ENCODE results near the gene MPHOSPH8. TPM values are rescaled to one million over a fixed set of nuclear protein-coding genes. Genes with fewer than 3 reads are reported as not detected.

The MPHOSPH8 gene, protein sequence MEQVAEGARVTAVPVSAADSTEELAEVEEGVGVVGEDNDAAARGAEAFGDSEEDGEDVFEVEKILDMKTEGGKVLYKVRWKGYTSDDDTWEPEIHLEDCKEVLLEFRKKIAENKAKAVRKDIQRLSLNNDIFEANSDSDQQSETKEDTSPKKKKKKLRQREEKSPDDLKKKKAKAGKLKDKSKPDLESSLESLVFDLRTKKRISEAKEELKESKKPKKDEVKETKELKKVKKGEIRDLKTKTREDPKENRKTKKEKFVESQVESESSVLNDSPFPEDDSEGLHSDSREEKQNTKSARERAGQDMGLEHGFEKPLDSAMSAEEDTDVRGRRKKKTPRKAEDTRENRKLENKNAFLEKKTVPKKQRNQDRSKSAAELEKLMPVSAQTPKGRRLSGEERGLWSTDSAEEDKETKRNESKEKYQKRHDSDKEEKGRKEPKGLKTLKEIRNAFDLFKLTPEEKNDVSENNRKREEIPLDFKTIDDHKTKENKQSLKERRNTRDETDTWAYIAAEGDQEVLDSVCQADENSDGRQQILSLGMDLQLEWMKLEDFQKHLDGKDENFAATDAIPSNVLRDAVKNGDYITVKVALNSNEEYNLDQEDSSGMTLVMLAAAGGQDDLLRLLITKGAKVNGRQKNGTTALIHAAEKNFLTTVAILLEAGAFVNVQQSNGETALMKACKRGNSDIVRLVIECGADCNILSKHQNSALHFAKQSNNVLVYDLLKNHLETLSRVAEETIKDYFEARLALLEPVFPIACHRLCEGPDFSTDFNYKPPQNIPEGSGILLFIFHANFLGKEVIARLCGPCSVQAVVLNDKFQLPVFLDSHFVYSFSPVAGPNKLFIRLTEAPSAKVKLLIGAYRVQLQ
- total RNA-seq (2014; rRNA removed; shearing (Covaris generic)) = 19.3 and 23.5 TPM in 2 replicates
- 17.1 and 21.7 TPM in 2 replicates for polyA plus RNA-seq (2015; cell fraction: cytosol; rRNA removed)
- polyA plus RNA-seq (2015; cell fraction: nucleus; rRNA removed) = 67.3 and 101 TPM in 2 replicates

DNA sequence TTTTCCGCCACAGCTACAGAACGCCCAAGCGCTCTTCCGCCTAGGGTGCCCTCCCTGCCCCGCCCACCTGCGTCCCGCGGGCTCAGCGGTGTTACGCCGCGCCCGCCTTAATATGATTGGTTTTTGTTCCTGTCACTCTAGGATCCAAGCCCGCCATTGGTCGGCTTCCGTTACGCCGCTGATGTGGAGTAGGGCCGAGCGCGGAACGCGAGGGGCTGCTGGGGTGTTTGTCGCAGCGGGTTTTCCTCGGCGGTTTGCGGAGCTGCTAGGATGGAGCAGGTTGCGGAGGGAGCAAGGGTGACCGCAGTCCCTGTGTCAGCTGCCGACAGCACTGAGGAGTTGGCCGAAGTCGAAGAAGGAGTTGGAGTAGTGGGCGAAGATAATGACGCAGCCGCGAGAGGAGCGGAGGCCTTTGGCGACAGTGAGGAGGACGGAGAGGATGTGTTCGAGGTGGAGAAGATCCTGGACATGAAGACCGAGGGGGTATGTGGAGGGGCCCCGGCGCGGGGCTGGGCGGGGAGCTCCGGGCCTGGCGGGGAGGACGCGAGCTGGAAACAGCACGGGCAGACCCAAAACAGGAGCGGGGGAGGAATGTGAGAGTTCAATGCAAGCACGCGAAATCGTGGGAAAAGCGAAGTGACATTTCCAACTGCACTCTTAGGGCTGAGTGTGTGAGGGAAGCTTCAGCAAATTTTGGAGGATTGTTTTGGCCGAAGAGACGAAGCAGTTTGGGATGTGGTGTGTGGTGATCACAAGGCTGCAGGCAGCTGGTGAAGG, at the start of gene MPHOSPH8:
Gene MPHOSPH8, plus strand, starts transcription at position 181 of the 777 bp plus-strand sequence. Its CDS starts 90 bp downstream, at position 271.
- in situ Hi-C loops (cut with HindIII; ENCODE audit: low pct_unique_long_range_greater_than_20kb, low sequenced_read_pairs) = no loop called here
- peak; percentile 95 for DNase-seq (ENCODE audit: low read depth, low spot score)

DNA sequence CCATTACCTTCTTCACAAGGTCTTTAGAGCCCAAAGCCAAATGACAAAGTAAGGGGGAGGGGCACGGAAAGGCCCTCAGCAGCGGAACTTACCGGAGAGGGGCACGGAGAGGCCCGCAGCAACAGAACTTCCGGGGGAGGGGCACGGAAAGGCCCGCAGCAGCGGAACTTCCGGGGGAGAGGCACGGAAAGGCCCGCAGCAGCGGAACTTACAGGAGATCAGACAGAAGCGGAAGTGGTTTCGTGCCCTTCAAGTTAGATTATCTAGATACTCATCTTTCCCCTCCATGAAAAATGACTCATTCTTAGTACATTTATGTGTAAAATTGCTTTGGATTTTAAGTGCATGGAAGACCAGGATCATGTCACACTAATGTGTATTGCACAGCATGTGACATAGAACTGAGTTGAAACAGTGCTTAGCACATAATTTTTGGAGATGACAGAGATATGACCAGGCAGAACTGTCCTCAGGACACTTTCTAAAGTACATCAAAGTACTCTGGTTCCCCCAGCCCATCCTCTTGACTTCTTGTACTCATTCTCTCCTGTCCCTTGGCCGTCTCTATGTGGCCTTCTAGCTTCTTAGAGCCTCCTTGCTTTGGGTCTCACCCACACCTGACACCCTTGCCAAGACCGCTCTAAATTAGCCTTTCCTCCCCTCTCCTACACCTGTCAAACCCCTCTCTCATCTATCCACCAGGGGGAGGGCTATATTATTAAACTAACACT, 46.4 kb upstream of the MPHOSPH8 start:
- DNase-seq (ENCODE audit: low read depth, low spot score) = peak; percentile 15
- in situ Hi-C loops (cut with HindIII; ENCODE audit: low pct_unique_long_range_greater_than_20kb, low sequenced_read_pairs) = no loop called here

DNA sequence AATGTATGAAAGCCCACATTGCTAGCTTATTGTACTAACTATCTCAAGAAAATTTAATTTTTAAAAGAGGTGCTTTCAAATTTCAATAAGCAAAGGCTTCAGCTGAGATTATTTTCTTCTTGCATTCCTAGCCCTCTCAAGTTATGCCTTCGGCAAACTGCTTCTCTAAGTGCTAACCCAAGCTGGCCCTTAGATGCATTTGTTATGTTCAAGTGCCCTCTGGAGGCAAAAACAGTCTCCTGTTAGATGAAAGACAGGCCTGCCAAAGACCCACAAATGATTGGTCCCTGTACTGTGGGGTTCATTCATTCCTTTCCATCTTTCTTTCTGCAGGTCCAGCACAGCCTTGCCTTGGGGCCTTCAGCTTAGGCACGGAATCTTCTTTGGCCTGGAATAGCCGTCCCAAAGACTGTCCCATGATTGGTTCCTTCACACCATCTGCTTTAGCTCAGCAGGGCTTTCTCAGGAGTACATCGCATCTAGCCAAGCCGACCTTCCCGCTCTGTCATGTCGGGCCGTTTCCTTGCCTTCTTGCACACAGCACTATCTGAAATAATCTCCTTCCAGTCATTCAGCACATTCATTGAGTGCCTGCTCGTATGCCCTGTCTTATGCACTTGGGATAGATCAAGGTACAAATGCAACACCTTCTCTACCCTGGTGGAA, 45.7 kb upstream of the MPHOSPH8 start:
- peak; percentile 79 for DNase-seq (ENCODE audit: low read depth, low spot score)
- in situ Hi-C loops (cut with HindIII; ENCODE audit: low pct_unique_long_range_greater_than_20kb, low sequenced_read_pairs) = no loop called here

DNA sequence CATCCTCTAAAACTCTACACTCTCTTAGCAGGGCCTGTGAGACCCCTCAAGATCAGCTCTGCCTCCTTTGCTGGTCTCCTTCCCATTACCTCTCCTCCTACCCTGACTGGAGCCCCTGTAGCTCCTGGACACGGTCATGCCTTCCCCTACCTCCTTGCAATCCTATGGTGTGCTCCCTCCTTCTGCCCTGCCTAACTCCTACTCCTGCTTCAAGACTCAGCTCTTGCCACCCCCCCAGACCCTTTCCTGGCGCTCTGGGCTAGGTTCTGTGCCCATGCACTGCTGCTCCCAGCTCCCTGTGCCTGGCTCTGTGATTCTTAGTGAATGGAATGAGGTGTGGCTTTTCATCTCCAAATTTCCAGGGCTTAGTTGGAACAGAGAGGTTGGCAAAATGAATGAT, 44.1 kb upstream of the MPHOSPH8 start:
- no peak for DNase-seq (ENCODE audit: low read depth, low spot score)
- in situ Hi-C loops (cut with HindIII; ENCODE audit: low pct_unique_long_range_greater_than_20kb, low sequenced_read_pairs) = no loop called here

DNA sequence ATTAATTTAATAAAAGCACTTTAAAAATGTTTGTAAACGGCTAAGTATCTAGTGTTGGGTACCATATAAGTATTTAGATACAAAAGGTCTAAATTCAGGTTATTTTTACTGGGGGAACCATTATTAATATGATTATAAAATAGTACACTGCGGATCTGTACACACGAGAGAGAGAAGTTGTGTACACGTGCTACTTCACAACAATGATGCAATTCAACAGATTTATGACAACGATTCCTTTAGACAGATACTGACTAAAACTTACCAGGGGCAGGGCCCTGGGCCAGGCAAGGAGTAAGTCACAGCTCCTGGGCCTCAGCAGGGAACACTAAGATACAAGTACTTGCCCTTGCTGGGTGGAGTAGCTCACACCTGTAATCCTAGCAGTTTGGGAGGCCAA, 43.0 kb upstream of the MPHOSPH8 start:
- DNase-seq (ENCODE audit: low read depth, low spot score) = no peak
- in situ Hi-C loops (cut with HindIII; ENCODE audit: low pct_unique_long_range_greater_than_20kb, low sequenced_read_pairs) = no loop called here

DNA sequence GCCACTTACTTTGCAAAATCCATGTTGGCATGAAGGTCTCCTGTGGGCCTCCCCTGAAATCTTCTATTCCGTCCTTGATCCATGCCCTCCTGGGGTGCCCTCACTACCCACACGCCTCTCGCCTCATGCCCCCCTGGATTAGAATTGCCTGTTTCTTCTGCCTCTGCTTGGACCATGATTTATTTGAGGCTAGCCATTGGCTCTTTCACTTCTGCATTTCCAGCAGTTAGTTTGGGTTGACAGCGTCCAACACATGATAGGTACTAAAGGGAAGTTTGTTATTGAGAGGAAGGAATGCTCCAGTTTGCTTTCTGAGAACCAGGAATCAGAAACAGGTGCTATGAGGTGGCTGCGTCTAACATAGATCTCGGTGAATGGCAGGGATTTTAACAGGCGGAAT, 41.6 kb upstream of the MPHOSPH8 start:
- in situ Hi-C loops (cut with HindIII; ENCODE audit: low pct_unique_long_range_greater_than_20kb, low sequenced_read_pairs) = no loop called here

DNA sequence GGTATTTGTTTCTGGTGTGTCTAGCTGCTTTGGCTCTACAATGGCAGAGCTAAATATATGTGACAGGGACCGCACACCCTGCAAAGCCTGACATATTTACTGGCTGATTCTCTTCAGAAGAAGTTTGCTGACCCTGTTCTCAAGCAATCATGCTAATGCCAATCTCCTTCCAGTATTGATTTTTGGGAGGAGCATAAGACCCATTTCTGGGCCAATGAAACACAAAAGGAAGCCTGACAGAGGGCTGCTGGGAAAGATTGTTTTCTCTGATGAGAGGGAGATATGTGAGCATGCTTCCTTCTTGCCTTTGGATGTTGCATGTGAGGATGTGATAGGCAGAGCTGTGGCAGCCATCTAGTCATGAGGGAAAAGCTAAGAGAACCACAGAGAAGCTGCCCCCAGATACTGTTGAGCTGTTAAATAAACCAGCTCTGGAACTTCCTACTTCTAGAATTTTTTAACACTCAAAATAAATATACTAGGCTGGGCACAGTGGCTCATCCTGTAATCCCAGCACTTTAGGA, 40.7 kb upstream of the MPHOSPH8 start:
- DNase-seq (ENCODE audit: low read depth, low spot score) = no peak
- in situ Hi-C loops (cut with HindIII; ENCODE audit: low pct_unique_long_range_greater_than_20kb, low sequenced_read_pairs) = no loop called here

More for the DNA sequence above, 41.6 kb upstream of the MPHOSPH8 start:
- DNase-seq (ENCODE audit: low read depth, low spot score) = no peak

DNA sequence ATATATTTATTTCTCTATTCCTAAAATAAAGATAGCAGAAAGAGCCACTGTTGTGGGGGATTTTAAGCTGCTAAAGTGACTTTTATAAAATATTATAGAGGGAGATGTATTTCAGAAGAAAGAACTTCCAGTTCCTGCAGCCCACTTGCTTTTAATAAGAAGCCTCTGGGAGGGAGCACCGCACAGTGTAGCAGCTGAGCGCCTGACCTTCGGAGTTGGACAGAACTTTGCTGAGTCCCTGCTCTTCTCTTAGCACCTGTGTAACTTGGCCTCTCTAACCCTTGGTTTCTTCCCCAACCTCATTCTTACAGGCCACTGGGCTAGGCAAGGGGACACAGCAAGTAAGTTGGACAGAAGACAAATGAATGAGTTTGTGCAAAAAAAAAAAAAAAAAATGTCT, 37.4 kb upstream of the MPHOSPH8 start:
- in situ Hi-C loops (cut with HindIII; ENCODE audit: low pct_unique_long_range_greater_than_20kb, low sequenced_read_pairs) = no loop called here
- DNase-seq (ENCODE audit: low read depth, low spot score) = no peak

DNA sequence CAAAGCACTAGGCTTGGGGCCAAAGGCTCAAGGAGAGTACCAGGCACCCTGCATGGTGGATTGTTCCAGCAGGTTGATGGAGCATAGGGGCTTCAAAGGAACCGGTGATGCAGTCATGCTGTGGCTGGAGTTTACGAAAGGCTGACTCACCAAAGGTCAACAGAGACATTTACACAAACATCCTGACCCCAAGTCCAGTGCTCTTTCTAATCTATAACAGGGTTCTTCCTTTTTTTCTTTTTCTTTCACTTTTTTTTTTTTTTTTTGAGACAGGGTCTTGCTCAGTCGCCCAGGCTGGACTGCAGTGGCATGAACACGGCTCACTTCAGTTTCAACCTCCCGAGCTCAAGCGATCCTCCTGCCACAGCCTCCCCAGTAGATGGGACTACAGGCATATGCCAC, 36.5 kb upstream of the MPHOSPH8 start:
- DNase-seq (ENCODE audit: low read depth, low spot score) = no peak
- in situ Hi-C loops (cut with HindIII; ENCODE audit: low pct_unique_long_range_greater_than_20kb, low sequenced_read_pairs) = no loop called here

DNA sequence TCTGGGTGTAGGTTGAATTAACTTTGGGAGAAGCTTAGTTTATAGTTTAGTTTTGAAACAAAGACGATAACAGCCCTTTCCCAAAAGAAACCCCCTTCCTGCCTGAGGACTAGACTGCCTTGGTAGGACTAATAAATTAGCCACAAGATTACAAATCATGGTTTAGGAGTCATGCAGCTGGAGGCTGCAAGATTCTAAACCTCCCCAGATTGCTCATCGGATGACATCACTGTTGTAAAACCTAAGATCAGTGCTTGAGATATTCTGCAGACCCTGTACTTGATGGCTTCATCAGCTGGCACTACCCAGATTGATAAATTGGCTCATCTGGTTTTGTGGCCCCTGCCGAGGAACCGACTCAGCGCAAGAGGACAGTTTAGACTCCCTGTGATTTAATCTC, 35.9 kb upstream of the MPHOSPH8 start:
- in situ Hi-C loops (cut with HindIII; ENCODE audit: low pct_unique_long_range_greater_than_20kb, low sequenced_read_pairs) = no loop called here

DNA sequence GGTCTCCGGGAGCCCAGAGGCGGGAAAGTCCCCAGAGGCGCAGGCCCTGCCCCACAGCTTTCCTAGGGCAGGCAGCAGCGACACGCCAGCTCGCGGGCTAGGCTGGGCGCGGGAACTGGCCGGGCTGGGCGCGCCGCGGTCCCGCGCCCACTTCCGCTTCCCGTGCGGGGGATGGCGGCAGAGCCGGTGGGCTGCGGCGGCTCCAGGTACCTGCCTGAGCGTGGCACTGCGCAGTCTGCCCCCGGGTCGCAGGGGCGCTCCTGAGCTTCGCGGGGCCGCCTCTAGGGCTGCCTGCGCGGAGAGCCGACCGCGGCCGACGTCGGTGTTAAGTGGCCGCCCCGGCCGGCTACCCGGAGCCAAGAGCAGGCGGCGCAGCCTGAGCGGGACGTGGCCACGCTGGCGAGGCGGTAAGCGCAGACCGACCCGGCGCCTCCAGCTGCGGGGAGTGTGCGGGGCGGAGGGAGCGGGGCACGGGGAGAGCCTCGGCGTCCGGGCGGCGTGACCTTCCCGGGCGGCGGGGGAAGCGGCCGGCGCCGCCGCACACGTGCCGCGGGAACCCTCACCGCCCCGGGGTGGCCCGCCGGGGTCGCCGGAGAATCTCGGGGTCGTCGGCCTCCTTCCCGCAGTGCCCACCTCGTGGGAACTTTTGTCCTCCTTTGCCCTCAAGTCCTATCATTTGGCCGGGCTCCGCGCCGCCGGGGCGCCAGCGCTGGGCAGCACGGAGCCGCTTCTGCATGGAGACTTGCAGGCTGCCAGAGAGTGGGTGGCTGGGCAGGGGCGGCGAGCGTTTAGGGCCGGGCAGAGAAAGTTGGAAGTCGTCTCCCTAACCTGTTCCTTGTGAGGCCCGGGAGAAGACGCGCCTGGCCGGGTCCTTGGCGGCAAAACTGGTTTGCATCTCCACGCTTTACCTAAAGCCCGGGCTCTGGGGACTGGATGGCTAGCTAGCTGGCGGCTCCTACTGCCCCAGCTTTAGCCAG, 31.4 kb upstream of the MPHOSPH8 start:
- DNase-seq (ENCODE audit: low read depth, low spot score) = peak; percentile 46
- in situ Hi-C loops (cut with HindIII; ENCODE audit: low pct_unique_long_range_greater_than_20kb, low sequenced_read_pairs) = no loop called here

More for the DNA sequence above, 35.9 kb upstream of the MPHOSPH8 start:
- DNase-seq (ENCODE audit: low read depth, low spot score) = no peak

DNA sequence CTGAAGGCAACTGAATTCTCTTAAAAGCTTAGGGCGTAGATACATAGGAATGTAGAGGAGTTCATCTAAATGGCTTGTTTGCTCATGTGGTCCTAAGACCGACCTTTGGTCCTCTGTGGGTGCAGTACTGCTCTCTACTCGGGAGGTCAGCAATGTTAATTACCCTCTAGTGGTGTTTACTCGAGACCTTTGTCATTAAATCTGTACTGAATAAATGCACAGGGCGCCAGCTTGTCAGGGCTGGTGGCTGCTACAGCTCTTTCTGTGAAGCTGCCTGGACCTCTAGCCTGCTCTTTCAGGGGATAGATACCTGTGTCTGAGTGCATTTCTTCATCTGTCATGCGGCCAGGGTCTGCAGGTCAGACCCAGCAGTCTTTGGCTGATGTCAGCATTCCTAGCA, 29.2 kb upstream of the MPHOSPH8 start:
- in situ Hi-C loops (cut with HindIII; ENCODE audit: low pct_unique_long_range_greater_than_20kb, low sequenced_read_pairs) = no loop called here
- no peak for DNase-seq (ENCODE audit: low read depth, low spot score)

DNA sequence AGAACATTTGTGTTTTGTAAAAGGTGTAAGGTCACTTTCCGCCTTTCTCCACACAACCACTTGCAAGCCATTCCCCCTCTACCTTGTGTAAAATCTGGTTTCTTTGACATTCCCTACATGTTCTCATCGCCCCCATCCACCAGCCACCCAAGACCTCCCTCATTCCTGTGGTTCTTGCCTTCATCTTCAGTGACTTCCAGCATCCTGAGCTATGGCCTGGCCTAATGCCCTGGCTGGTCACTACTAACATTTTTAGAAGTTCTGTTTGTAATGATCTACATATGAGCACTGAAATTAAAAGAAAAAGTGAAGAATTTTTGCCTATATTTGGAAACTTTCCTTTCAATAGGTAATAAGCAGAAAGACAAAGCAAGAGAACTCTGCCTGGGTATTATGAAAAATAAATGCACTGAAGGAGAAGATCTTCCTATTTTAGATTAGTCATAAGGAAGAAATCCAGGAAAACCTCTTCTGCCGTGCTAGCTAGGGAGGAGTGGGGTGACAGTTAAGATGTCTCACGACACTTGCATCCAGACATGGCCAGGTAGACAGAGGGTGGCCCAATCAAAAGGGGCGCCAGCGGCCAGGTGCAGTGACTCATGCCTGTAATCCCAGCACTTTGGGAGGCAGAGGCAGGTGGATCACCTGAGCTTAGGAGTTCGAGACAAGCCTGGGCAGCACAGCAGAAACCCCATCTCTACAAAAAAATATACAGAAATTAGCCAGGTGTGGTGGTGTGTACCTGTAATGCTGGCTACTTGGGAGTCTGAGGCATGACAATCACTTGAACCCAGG, 28.1 kb upstream of the MPHOSPH8 start:
- DNase-seq (ENCODE audit: low read depth, low spot score) = no peak
- in situ Hi-C loops (cut with HindIII; ENCODE audit: low pct_unique_long_range_greater_than_20kb, low sequenced_read_pairs) = no loop called here

DNA sequence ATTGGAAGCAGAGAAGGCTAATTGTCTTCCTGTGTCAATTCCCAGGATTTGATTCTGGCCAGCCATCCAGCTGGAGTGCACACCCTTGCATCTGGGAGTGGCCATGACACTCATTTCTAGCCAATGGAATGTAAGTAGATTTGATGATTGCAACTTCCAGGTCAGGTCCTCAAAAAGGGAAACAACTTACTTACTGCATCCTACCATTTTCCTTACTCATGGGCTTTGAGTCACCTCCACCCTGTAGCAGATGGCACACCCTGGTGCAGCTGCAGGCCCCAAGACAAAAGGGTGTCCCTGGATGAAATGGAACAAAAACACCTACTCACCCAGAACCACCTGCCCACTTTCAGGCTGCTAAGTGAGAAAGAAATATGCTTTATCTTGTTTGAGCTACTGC, 27.3 kb upstream of the MPHOSPH8 start:
- no peak for DNase-seq (ENCODE audit: low read depth, low spot score)
- in situ Hi-C loops (cut with HindIII; ENCODE audit: low pct_unique_long_range_greater_than_20kb, low sequenced_read_pairs) = no loop called here

DNA sequence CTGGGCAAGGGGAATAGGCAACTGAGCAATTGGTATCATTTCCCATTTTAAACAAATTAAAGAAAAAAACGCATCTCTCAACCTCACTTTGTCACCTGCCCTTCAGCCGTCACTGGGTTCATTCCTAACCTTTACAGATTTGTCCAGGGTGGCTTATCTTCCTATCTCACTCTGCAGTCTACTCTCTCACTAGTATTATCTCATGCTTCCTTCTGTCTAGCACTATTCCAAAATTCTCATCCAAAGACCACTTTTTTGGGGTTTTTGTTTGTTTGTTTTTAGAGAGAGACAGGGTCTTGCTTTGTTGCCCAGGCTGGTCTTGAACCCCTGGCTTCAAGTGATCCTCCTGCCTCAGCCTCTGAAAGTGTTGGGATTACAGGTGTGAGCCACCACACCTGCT, 26.7 kb upstream of the MPHOSPH8 start:
- DNase-seq (ENCODE audit: low read depth, low spot score) = no peak
- in situ Hi-C loops (cut with HindIII; ENCODE audit: low pct_unique_long_range_greater_than_20kb, low sequenced_read_pairs) = no loop called here
